Endothelial cell of umbilical vein (primary cell): ENCODE data around the gene FNDC8. TPM values are rescaled to one million over a fixed set of nuclear protein-coding genes. Genes with fewer than 3 reads are reported as not detected.

ENCODE experiments used
- BruUV-seq: library from RNA; stranded (reverse); fragments of 400-500 nt; replicated peaks from 2 replicates; lab custom pipeline; 2021; lab: Mats Ljungman, UMichigan
- CTCF ChIA-PET: fragments of 300-600, 350-600 bp; sonication (Branson Sonifier 250); formaldehyde crosslinking; loops from one replicate; lab custom pipeline; 2021; ENCODE audit warnings: antibody characterized with exemption, inconsistent platforms; lab: Charles Lee
- POLR2A ChIA-PET: fragments of 300-600, 350-600 bp; sonication (Branson Sonifier 250); formaldehyde crosslinking; loops from one replicate; lab custom pipeline; 2021; ENCODE audit warnings: antibody characterized with exemption, inconsistent platforms; lab: Charles Lee
- DNase-seq: peaks from one replicate; pipeline ENCODE4 v3.0.0-alpha.2; 2011; ENCODE audit warnings: low read depth, low spot score
- FAIRE-seq: peaks from 2 replicates; lab custom pipeline; 2011; peaks lifted over from hg19 to GRCh38; lab: Jason Lieb, UNC
- H2AFZ ChIP-seq: 2 replicates; pipeline ENCODE4 v1.6.0; 2012; ENCODE audit warnings: low read depth, low read length, control low read depth, inconsistent platforms
- H3K27ac ChIP-seq: 2 replicates; pipeline ENCODE4 v1.5.1; 2011; ENCODE audit warnings: low read depth, mild to moderate bottlenecking, control low read depth, low read length, moderate library complexity; ENCODE audit not compliant: insufficient read depth
- H3K27me3 ChIP-seq, 2 experiments: 2 replicates each; pipeline versions ENCODE4 v1.6.0 to v1.6.1; 2011; ENCODE audit warnings: low read length in 2 of 2, mixed read lengths in 1 of 2; ENCODE audit not compliant: control insufficient read depth in 2 of 2, insufficient read depth in 2 of 2
- H3K36me3 ChIP-seq, 2 experiments: 2 replicates in 1 of 2; 3 replicates in 1 of 2; pipeline ENCODE4 v1.5.1; 2011; ENCODE audit warnings: low read length in 2 of 2, mild to moderate bottlenecking in 1 of 2, moderate library complexity in 1 of 2; ENCODE audit not compliant: control insufficient read depth in 2 of 2, insufficient read depth in 2 of 2; ENCODE audit errors: extremely low read depth in 1 of 2
- H3K4me1 ChIP-seq: 3 replicates; pipeline ENCODE4 v1.5.1; 2011; ENCODE audit warnings: mild to moderate bottlenecking, low read length; ENCODE audit not compliant: control insufficient read depth, insufficient read depth; ENCODE audit errors: extremely low read depth
- H3K4me2 ChIP-seq: 2 replicates; pipeline ENCODE4 v1.6.1; 2011; ENCODE audit warnings: low read length, control low read depth, mixed read lengths; ENCODE audit not compliant: insufficient read depth
- H3K4me3 ChIP-seq, 3 experiments: fragments of 200-600 bp in 1 of 3; sonication (generic), shearing (Covaris generic) in 1 of 3; replicated peaks in 1 of 3; 2 replicates each; pipeline ENCODE4 v1.5.1; 2011 to 2016; ENCODE audit warnings: control low read depth in 3 of 3, low read length in 3 of 3, mild to moderate bottlenecking in 2 of 3, inconsistent platforms in 1 of 3, low read depth in 1 of 3, moderate library complexity in 1 of 3; ENCODE audit not compliant: insufficient read depth in 1 of 3
- H3K79me2 ChIP-seq: 2 replicates; pipeline ENCODE4 v1.6.0; 2012; ENCODE audit warnings: low read length, inconsistent platforms; ENCODE audit not compliant: control insufficient read depth, insufficient read depth
- H3K9ac ChIP-seq: replicated peaks from 2 replicates; pipeline ENCODE3; 2011; ENCODE audit warnings: low read length, control low read depth; ENCODE audit not compliant: insufficient read depth; ENCODE audit errors: extremely low read depth
- H3K9me1 ChIP-seq: replicated peaks from 3 replicates; pipeline ENCODE4 v1.6.0; 2011; ENCODE audit warnings: mild to moderate bottlenecking, low read length; ENCODE audit not compliant: control insufficient read depth, insufficient read depth; ENCODE audit errors: extremely low read depth
- H3K9me3 ChIP-seq: replicated peaks from 2 replicates; pipeline ENCODE4 v1.5.1; 2012; ENCODE audit warnings: low read length, inconsistent platforms; ENCODE audit not compliant: control insufficient read depth, insufficient read depth
- H4K20me1 ChIP-seq: replicated peaks from 2 replicates; pipeline ENCODE3; 2011; ENCODE audit warnings: mild to moderate bottlenecking, low read length; ENCODE audit not compliant: control insufficient read depth, insufficient read depth; ENCODE audit errors: extremely low read depth
- CTCF ChIP-seq, 2 donors: IDR thresholded peaks; 1 replicate in 1 of 2; 2 replicates in 1 of 2; pipeline ENCODE4 v1.5.1; 2011; ENCODE audit warnings: low read length in 2 of 2, mild to moderate bottlenecking in 2 of 2, moderate library complexity in 2 of 2, control low read depth in 1 of 2, inconsistent platforms in 1 of 2, low read depth in 1 of 2; ENCODE audit not compliant: insufficient read depth in 1 of 2; ENCODE audit errors: extremely low read depth in 1 of 2
- EZH2 ChIP-seq: IDR thresholded peaks from 2 replicates; pipeline ENCODE4 v1.6.1; 2012; ENCODE audit warnings: borderline replicate concordance, low read depth, mild to moderate bottlenecking, moderate library complexity, low read length, inconsistent platforms; ENCODE audit not compliant: severe bottlenecking
- FOS ChIP-seq: IDR thresholded peaks from 2 replicates; pipeline ENCODE4 v1.6.1; 2011; ENCODE audit warnings: mild to moderate bottlenecking, low read length, moderate library complexity, borderline replicate concordance; ENCODE audit not compliant: insufficient read depth
- GATA2 ChIP-seq: IDR thresholded peaks from 2 replicates; pipeline ENCODE4 v1.7.0; 2011; ENCODE audit warnings: low read depth, mild to moderate bottlenecking, moderate library complexity, mixed read lengths, low read length; ENCODE audit not compliant: insufficient read length, insufficient read depth
- JUN ChIP-seq: IDR thresholded peaks from 2 replicates; pipeline ENCODE4 v1.6.1; 2011; ENCODE audit warnings: borderline replicate concordance, low read depth; ENCODE audit not compliant: insufficient read length, insufficient read depth
- MAX ChIP-seq: IDR thresholded peaks from 2 replicates; pipeline ENCODE4 v1.6.1; 2011; ENCODE audit not compliant: insufficient read depth, insufficient read length
- MYC ChIP-seq: IDR thresholded peaks from one replicate; pipeline ENCODE4 v1.6.1; 2011; ENCODE audit warnings: mild to moderate bottlenecking, low read depth, low read length
- POLR2A ChIP-seq: IDR thresholded peaks from 2 replicates; pipeline ENCODE4 v1.6.1; 2012; ENCODE audit warnings: low read depth, mild to moderate bottlenecking, control low read depth, low read length
- POLR2AphosphoS5 ChIP-seq: IDR thresholded peaks from 2 replicates; pipeline ENCODE4 v1.6.1; 2012; ENCODE audit warnings: low read depth, mild to moderate bottlenecking, control low read depth, low read length, moderate library complexity; ENCODE audit not compliant: insufficient read depth
- dilution Hi-C: fragments of 300-500 bp; cut with MboI; formaldehyde crosslinking; loops from one replicate; pipeline ENCODE4 v1.15.0; 2019; ENCODE audit warnings: low sequenced_read_pairs; ENCODE audit not compliant: extremely low pct_ligation_motif_present
- intact Hi-C: fragments of 100-400 bp; cut with micrococcal nuclease; formaldehyde crosslinking; loops from one replicate; pipeline ENCODE4 v1.10.0; 2022
- polyA plus RNA-seq, 4 experiments: library from polyadenylated mRNA; depleted of rRNA in 3 of 4; stranded (reverse) in 3 of 4; unstranded in 1 of 4; fragments of >200 nt; gene quantifications; 2 replicates each; pipeline versions ENCODE4 v1.2.1 to v1.2.3, GENCODE V29; 2011 to 2012; ENCODE audit warnings: missing spikeins in 1 of 4
- total RNA-seq: library from RNA; stranded (reverse); gene quantifications from 2 replicates; pipeline ENCODE4 v1.2.3, GENCODE V29; 2021

The FNDC8 gene
- total and polyA plus RNA-seq, 2 donors (not counting 3 experiments of a cell fraction or from before 2014, with no cell fraction given), result not detected

GRCh38 chr17:35094902-35095301 lies 26.5 kb upstream of the FNDC8 start:
- CTCF ChIA-PET, result no interaction called here

More at GRCh38 chr17:35094902-35095301, 26.5 kb upstream of the FNDC8 start:
- H2AFZ ChIP-seq, result no peak overlapping the region
- H3K4me3 ChIP-seq, result no peak overlapping the region
- peak; percentile 42 for FAIRE-seq
- peak; percentile 18 for DNase-seq
- no peaks in the 10 kb centered on the region for H3K9me1 ChIP-seq
- no peak overlapping the region for H3K4me2 ChIP-seq
- no peaks in the 10 kb centered on the region for H3K27me3 ChIP-seq
- no peaks in the 10 kb centered on the region for H3K36me3 ChIP-seq
- no peaks in the 10 kb centered on the region for H4K20me1 ChIP-seq
- H3K9me3 ChIP-seq, result no peaks in the 10 kb centered on the region
- POLR2A ChIA-PET, result no interaction called here
- no peak overlapping the region for H3K27ac ChIP-seq
- intact Hi-C loops (no loop called here), dilution Hi-C loops (no loop called here)
- TF ChIP-seq JUN, result no peak
- no peak for TF ChIP-seq POLR2AphosphoS5
- TF ChIP-seq FOS, result no peak
- TF ChIP-seq POLR2A, result no peak
- TF ChIP-seq GATA2, result no peak
- TF ChIP-seq MAX, result no peak
- TF ChIP-seq EZH2, result no peak
- no peak for TF ChIP-seq CTCF (IDR thresholded peaks at IDR 0.05; ENCODE audit: extremely low read depth in 1 of 2, insufficient read depth in 1 of 2, low read depth in 1 of 2, low read length in 2 of 2)
- no peak for TF ChIP-seq MYC
- no TSS peak for BruUV-seq
- H3K79me2 ChIP-seq, result no peaks in the 10 kb centered on the region
- H3K4me1 ChIP-seq, result peaks cover 2% of the 10 kb centered on the region
- H3K9ac ChIP-seq, result no peak overlapping the region
